GM19035 (cell line): Measurements from ENCODE around the gene TPD52L1.

Source experiments
- ATAC-seq: cut with Tn5 transposase; IDR thresholded peaks from one replicate; pipeline ENCODE4 v1.9.1; 2021; ENCODE audit not compliant: unreplicated experiment

TPD52L1 gene

GRCh38 chr6:125207956-125208355 lies 54.4 kb downstream of the TPD52L1 start:
- no peak for ATAC-seq

- ATAC-seq, result no peak
Measured at GRCh38 chr6:125208625-125209249, 55.2 kb downstream of the TPD52L1 start.

- ATAC-seq, result no peak
Measured at GRCh38 chr6:125210667-125211066, 57.1 kb downstream of the TPD52L1 start.

GRCh38 chr6:125211352-125211751 lies 57.8 kb downstream of the TPD52L1 start:
- no peak for ATAC-seq

- no peak for ATAC-seq
Measured at GRCh38 chr6:125212377-125212776, 58.8 kb downstream of the TPD52L1 start.

GRCh38 chr6:125213939-125214338 lies 60.4 kb downstream of the TPD52L1 start:
- no peak for ATAC-seq

GRCh38 chr6:125215252-125215819 lies 61.8 kb downstream of the TPD52L1 start:
- ATAC-seq, result no peak

GRCh38 chr6:125216015-125216414 lies 62.4 kb downstream of the TPD52L1 start:
- ATAC-seq, result no peak

GRCh38 chr6:125217369-125217768 lies 63.8 kb downstream of the TPD52L1 start:
- ATAC-seq, result no peak

- ATAC-seq, result no peak
Measured at GRCh38 chr6:125217992-125218391, 64.4 kb downstream of the TPD52L1 start.

GRCh38 chr6:125219361-125219895 lies 65.9 kb downstream of the TPD52L1 start:
- ATAC-seq, result no peak

GRCh38 chr6:125220712-125221111 lies 67.1 kb downstream of the TPD52L1 start:
- no peak for ATAC-seq

GRCh38 chr6:125222531-125223455 lies 69.2 kb downstream of the TPD52L1 start:
- no peak for ATAC-seq

- no peak for ATAC-seq
Measured at GRCh38 chr6:125224231-125224861, 70.8 kb downstream of the TPD52L1 start.

GRCh38 chr6:125227244-125227643 lies 73.7 kb downstream of the TPD52L1 start:
- ATAC-seq, result no peak

- ATAC-seq, result no peak
Measured at GRCh38 chr6:125228981-125229479, 75.5 kb downstream of the TPD52L1 start.

- no peak for ATAC-seq
Measured at GRCh38 chr6:125230674-125231073, 77.1 kb downstream of the TPD52L1 start.

- no peak for ATAC-seq
Measured at GRCh38 chr6:125231133-125231532, 77.6 kb downstream of the TPD52L1 start.

GRCh38 chr6:125231574-125232343 lies 78.2 kb downstream of the TPD52L1 start:
- ATAC-seq, result no peak

- no peak for ATAC-seq
Measured at GRCh38 chr6:125232466-125232865, 78.9 kb downstream of the TPD52L1 start.
